Fibroblast of lung (primary cell): ENCODE measurements around the gene PPP1R3C.

Source experiments
- CTCF ChIP-seq, 2 donors: IDR thresholded peaks in 1 of 2; conservative IDR thresholded peaks in 1 of 2; 1 replicate in 1 of 2; 2 replicates in 1 of 2; pipeline ENCODE4 v1.5.1; 2011 to 2012; ENCODE audit warnings: low read length in 2 of 2, control low read depth in 1 of 2, inconsistent platforms in 1 of 2, low read depth in 1 of 2, mild to moderate bottlenecking in 1 of 2
- EZH2 ChIP-seq: IDR thresholded peaks from 2 replicates; pipeline ENCODE4 v1.5.1; 2012; ENCODE audit warnings: low read length, control low read depth, mild to moderate bottlenecking; ENCODE audit errors: missing control alignments

GRCh38 chr10:91605968-91606367, 26.9 kb downstream of the PPP1R3C start:
- no peak for TF ChIP-seq CTCF (conservative IDR thresholded peaks at IDR 0.05 in 1 of 2, IDR thresholded peaks at IDR 0.05 in 1 of 2; ENCODE audit: low read depth in 1 of 2, low read length in 2 of 2)
- no peak for TF ChIP-seq EZH2
